MG63 (cell line): ENCODE data around the gene RPL10A. TPM values are rescaled to one million over a fixed set of nuclear protein-coding genes. Genes with fewer than 3 reads are reported as not detected.

Source experiments
- DNase-seq: peaks from one replicate; pipeline ENCODE4 v3.0.0-alpha.2; 2020
- H3K27me3 ChIP-seq: fragments of 250-450 bp; sonication (Bioruptor Pico); 2 replicates; pipeline ENCODE4 v1.5.1; 2020; ENCODE audit warnings: mild to moderate bottlenecking, moderate library complexity
- H3K36me3 ChIP-seq: fragments of 250-450 bp; sonication (Bioruptor Pico); 2 replicates; pipeline ENCODE4 v1.5.1; 2020; ENCODE audit warnings: mild to moderate bottlenecking, moderate library complexity
- H3K4me3 ChIP-seq: fragments of 250-450 bp; sonication (Bioruptor Pico); 2 replicates; pipeline ENCODE4 v1.5.1; 2020; ENCODE audit warnings: mild to moderate bottlenecking, moderate library complexity
- H3K9me3 ChIP-seq: fragments of 250-450 bp; sonication (Bioruptor Pico); 2 replicates; pipeline ENCODE4 v1.5.1; 2020; ENCODE audit warnings: mild to moderate bottlenecking, moderate library complexity
- total RNA-seq: library from RNA; depleted of rRNA; stranded (reverse); fragments of >200 nt; shearing (Covaris generic); gene quantifications from 2 replicates; pipeline ENCODE4 v1.2.3, GENCODE V29; 2014; ENCODE audit warnings: low replicate concordance

The RPL10A gene
- total RNA-seq, 1 experiment from 2014 or later, result 2,782 TPM

DNA sequence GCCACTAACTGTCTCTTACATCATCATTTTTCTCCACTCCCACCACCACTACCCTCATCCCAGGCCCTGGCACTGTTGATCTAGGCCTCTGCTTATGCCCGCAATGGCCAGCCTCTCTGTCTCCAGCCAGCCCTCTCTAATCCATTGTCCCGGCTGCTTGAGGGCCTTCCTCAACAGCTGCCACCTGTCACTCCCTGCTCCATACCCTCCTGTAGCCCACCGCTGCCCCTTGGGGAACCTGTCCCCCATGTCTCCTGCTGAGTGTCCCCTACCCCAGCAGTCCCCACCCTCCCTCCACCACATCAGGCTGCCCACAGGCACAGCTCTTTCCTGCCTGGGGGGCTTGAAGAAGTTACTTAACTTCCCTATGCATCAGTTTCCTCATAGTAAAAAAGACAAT, 15.3 kb downstream of the RPL10A start:
- Histone ChIP-seq H3K4me3 (no peak overlapping the region), H3K36me3 (peaks cover 4% of the 10 kb centered on the region), H3K27me3 (no peaks in the 10 kb centered on the region), H3K9me3 (no peaks in the 10 kb centered on the region)
- DNase-seq, result no peak

DNA sequence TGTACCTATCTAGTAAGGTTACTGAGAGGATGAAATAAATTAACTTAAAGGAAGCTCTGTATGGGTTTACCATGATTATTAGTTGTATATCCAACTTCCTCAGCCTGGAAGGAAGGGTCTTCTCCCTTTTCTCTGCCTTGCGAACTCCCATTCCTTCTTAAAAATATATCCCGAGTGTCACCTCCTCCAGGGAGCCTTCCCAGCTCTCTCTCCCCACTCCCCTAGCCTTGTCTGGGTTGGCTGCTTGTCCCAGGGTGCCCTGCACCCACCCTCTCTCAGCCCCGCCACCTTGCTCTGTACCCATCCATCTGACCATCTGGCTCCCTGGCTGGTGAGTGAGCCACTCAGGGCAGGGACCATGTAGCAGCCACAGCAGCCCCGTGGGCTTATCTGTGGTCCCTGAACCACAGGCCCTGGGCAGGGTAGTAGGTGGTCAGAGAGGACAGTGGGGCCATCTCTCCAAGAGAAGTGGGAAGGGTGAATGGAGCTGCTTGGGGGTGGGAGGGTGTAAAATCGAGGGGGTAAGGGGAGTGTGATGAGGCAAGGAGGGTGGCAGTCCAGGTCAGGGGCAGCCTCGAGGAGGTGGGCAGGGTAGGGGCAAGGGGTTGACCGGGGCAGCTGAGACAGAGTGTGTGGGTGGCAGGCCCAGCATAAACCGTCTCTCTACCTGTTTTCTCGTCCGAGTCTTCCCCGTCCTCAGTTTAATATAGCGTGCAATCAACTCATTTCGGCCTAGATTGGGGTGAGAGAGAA, 15.9 kb downstream of the RPL10A start:
- H3K36me3 ChIP-seq, result peaks cover 4% of the 10 kb centered on the region
- no peaks in the 10 kb centered on the region for H3K27me3 ChIP-seq
- DNase-seq, result no peak
- no peak overlapping the region for H3K4me3 ChIP-seq
- H3K9me3 ChIP-seq, result no peaks in the 10 kb centered on the region

DNA sequence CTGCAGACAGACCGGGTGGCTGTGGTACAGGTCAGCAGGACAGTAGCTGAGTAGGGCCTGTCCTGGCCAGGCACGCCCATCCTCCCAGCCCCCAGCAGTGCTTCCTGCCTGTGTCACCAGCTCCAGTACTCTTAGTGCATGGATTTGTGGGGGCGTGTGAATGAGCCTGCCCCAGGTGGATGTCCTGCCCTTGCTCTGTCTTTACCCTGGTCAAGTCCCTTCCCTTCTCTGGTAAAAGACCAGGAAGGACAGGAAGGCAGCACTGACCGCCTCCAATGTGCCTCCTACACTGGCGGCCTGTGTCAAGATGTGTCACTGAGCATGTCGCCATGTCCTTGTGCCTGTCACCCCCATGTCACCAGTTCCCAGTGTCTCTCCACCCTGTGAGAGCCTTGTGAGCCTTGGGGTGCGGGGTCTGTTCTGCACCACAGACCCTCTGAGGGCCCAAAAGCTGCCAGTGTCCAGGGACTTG, 16.8 kb downstream of the RPL10A start:
- H3K9me3 ChIP-seq, result no peaks in the 10 kb centered on the region
- H3K36me3 ChIP-seq, result peaks cover 4% of the 10 kb centered on the region
- peak; percentile 36 for DNase-seq
- no peak overlapping the region for H3K4me3 ChIP-seq
- H3K27me3 ChIP-seq, result no peaks in the 10 kb centered on the region

DNA sequence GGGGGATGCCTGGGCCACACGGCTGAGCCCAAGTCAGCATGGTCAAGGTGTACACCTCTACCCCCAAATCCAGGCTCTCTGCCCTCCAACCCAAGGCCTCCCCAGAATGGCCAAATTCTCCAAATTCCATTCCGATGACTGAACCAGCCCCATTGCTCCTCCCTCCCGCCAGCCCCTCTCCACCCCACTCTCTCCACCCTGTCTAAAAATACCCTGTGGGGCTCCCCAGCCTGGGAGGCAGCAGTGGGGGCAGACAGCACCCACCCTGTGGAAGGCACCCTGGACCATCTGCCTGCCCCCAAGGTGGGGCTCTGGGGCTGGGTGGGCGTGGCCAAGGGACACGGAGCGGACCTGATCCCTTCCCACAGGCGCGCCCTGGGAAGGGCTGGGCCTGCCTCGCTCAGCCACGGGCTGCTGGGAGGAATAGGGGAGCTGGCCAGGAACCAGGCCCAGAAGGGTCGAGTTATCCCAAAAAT, 17.2 kb downstream of the RPL10A start:
- no peaks in the 10 kb centered on the region for H3K9me3 ChIP-seq
- H3K27me3 ChIP-seq, result no peaks in the 10 kb centered on the region
- peak; percentile 41 for DNase-seq
- H3K36me3 ChIP-seq, result peaks cover 4% of the 10 kb centered on the region
- no peak overlapping the region for H3K4me3 ChIP-seq

DNA sequence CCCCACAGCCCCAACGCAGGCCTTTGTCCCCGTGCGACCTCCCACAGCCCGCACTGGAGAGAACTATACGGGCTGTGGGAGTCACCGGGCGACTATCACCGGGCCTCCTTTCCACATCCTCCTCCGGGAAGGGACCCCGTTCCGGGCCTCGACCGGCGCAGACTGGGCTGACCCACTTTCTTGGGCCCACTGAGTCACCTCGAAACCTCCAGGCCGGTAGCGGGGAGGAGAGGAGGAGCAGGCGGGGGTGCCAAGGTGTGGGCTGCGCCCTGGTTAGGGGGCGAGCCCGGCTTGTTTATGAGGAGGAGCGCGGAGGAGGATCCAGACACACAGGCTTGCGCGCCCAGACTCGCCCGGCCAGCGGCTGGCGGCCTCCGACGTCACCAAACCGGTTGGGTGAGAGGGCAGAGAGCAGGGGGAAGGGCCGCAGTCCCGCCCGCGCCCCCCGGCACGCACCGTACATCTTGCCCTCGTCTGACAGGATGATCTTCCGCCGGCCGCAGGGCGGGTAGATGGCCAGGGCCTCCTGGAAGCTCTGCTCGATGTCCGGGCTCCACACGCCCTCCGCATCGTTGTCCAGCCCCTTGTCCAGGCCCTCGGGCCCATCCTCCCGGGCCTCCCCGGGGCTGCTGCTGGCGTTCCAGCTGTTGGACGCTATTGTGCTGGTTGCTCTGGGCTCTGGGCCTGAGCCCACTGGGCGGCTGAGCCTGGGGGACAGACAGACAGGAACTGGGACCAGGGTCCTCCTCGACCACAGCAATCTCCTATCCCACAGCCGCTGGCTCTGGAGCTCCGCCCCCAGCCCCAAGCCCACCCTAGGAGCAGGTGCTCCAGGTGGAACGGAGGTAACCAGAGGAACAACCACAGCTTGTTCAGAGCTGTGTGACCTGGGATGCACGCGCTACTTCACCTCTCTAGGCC, 18.1 kb downstream of the RPL10A start:
- Histone ChIP-seq H3K9me3 (no peaks in the 10 kb centered on the region), H3K4me3 (no peak overlapping the region), H3K36me3 (peaks cover 4% of the 10 kb centered on the region), H3K27me3 (no peaks in the 10 kb centered on the region)
- DNase-seq, result no peak

DNA sequence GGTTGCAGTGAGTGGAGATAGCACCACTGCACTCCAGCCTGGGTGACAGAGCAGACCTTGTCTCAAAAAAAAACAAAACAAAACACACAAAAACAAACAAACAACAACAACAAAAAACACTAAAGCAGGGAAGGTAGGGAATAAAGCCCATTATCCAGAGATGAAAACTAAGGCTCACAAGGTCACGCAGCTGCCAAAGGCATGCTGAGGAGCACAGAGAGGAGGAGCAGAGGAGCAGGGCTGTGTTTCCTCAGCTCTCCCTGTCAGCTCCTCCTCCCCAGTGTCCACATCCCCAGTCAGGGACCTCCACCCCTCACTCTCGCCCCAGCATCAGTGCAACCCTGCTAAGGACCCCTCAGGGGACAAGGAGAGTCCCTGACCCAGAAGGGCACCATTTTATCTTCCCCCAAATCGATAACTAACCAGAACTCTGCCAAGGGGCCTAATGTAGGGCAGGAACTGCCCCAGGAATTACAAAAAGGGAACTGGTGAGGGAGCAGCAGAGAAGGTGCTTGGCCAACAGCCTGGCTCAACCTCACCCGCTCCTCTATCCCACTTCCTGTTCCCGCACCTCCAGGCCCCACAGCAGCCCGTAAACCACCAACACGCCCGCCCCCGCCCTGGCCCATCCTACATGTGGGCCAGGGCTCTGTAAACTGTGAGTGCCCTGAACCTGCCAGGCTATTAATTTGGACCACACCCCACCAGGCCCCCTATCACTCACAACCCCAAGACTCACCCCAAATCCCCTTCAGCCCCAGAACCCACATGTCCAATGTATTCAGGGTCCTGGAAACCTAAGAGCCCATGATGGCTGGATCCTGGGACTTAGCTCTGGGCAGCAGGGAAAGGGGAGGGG, 19.7 kb downstream of the RPL10A start:
- Histone ChIP-seq H3K36me3 (peaks cover 4% of the 10 kb centered on the region), H3K9me3 (no peaks in the 10 kb centered on the region), H3K27me3 (no peaks in the 10 kb centered on the region), H3K4me3 (no peak overlapping the region)
- peak; percentile 49 for DNase-seq

DNA sequence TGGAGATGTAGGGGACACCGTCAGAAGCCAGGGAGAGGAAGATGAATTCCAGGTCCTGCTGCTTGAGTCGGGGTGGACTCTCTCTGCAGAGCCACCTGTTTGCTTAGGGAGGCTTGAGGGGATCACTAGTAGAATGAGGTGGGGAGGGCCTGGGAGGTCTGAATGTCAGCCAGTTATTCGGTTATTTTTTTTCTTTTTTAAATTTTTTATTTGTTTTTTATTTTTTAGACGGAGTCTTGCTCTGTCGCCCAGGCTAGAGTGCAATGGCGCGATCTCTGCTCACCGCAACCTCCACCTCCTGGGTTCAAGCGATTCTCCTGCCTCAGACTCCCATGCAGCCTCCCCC, 20.3 kb downstream of the RPL10A start:
- Histone ChIP-seq H3K4me3 (no peak overlapping the region), H3K27me3 (no peaks in the 10 kb centered on the region), H3K36me3 (peaks cover 4% of the 10 kb centered on the region), H3K9me3 (no peaks in the 10 kb centered on the region)
- DNase-seq, result no peak

DNA sequence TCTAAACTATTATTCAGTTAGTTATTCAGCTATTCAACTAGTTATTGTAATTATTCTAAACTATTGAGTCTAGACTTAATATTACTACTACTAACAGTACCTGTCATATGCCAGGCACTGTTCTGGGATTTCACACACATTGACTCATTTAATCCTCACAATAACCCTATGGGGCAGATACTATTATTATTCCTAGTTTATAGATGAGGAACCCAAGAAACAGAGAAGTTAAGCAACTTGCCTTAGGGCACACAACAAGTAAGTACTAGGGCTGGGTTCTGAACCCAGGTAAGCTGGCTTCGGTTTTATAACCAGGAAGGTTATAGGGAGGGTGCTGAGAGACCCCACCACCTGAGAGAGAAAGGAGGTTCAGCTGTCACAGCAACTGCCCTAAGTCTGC, 20.9 kb downstream of the RPL10A start:
- H3K27me3 ChIP-seq, result no peaks in the 10 kb centered on the region
- no peaks in the 10 kb centered on the region for H3K9me3 ChIP-seq
- no peak for DNase-seq
- H3K36me3 ChIP-seq, result peaks cover 4% of the 10 kb centered on the region
- no peak overlapping the region for H3K4me3 ChIP-seq

DNA sequence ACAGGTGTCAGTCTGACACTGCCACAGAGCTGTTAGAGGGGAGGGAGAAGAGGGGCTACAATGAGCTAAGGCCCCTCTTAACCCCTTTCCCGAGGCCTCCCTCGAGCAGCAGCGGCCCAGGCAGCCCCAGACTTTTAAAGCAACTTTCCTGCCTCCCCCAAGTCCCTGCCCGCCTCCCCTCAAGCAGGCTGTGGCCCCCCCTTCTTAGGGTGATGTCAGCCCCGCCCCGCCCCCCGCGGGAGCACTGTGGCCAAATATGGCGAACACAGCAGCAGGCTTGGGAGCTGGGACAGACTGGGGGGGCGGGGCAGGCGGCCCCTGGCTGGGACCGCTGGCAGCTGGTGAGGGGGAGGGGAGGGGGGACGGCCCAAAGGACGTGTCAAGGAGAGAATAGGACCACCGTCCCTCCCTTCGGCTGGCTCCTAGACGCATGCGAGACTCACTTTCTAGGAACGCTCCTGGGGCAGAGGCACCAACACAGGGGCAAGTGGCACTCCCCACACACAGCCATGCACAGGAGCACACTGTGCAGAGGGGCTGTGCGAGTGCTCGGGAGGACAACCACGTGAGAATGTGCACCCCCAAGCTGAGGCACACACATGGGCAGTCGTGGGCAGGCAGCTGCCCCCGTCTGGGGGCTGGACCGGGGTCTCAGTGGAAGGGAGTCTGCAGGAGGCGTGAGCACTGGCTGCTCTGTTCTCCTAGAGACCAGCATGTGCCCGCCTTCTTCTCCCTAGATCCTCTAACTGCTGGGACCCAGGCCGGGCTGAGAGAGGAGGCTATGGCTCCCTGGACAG, 22.0 kb downstream of the RPL10A start:
- DNase-seq, result no peak
- no peak overlapping the region for H3K4me3 ChIP-seq
- H3K27me3 ChIP-seq, result no peaks in the 10 kb centered on the region
- peaks cover 4% of the 10 kb centered on the region for H3K36me3 ChIP-seq
- no peaks in the 10 kb centered on the region for H3K9me3 ChIP-seq

DNA sequence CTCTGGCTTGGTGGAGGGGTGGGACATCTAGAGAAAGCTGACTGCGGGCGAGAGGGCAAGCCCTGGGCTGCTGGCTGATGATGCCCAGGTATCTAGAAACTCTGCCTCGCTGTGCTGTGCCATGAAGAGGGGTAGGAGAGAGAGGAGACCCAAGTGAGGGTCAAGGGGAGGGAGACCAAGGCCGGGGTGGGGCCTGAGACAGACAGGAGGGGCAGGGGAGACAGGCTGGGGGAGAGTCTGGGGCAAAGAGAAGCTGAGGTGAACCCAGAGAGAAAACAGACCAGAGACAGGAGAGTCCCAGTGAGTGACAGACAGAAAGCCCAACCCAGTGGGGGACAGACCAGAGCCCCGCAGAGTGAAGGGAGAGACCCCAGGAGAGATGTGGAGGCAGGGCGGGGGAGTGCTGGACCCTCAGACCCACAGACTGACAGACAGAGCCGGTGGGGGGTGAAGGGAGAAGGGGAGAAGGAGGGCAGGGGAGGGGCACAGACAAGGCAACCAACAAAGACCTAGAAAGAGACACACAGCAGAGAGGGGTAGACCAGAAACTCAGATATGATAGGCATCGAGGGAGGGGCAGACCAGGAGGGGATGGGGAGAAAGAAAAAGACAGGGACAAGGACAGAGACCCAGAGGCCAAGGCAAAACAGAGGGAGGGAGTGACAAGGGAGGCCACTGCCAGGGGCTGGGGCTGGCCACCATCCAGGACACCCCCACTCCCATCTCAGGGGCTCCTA, 22.8 kb downstream of the RPL10A start:
- no peaks in the 10 kb centered on the region for H3K9me3 ChIP-seq
- no peak overlapping the region for H3K4me3 ChIP-seq
- H3K27me3 ChIP-seq, result no peaks in the 10 kb centered on the region
- no peak for DNase-seq
- H3K36me3 ChIP-seq, result no peaks in the 10 kb centered on the region; the same call in none of the 2 replicates

DNA sequence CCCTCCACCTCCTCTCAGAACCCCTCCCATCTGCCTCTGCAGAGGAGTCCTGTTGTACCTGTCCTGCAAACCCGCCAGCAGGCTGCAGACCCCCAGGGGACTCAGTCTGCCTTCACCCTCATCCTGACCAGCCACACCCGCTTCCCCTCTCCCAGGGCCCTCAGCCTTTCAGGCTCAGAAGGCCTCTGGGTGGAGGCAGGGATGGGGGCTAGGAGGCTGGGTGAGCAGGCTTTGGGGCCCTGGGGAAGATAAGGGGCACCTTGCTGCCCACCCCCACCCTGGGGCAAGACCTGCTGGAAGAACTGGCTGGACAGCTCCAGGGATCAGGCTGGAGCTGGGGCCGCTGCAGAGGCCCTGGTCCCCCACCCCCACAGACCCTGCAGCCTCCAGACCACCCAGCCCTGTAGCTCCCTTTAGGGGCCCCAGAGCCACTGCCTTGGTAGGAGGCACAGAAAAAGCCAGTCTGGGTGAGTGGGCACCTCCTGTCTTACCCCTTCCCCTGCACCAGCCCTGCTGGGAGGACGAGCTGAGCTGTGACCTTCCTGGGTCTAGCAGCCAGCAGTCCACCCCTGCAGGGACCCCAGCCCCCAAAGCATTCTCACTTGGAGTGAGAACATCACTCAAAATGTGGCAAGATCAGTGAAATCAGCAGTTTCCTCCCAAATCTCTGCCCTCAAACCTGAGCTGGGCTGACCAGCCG, 23.5 kb downstream of the RPL10A start:
- H3K27me3 ChIP-seq, result no peaks in the 10 kb centered on the region
- DNase-seq, result no peak
- no peaks in the 10 kb centered on the region for H3K36me3 ChIP-seq
- no peak overlapping the region for H3K4me3 ChIP-seq
- no peaks in the 10 kb centered on the region for H3K9me3 ChIP-seq

DNA sequence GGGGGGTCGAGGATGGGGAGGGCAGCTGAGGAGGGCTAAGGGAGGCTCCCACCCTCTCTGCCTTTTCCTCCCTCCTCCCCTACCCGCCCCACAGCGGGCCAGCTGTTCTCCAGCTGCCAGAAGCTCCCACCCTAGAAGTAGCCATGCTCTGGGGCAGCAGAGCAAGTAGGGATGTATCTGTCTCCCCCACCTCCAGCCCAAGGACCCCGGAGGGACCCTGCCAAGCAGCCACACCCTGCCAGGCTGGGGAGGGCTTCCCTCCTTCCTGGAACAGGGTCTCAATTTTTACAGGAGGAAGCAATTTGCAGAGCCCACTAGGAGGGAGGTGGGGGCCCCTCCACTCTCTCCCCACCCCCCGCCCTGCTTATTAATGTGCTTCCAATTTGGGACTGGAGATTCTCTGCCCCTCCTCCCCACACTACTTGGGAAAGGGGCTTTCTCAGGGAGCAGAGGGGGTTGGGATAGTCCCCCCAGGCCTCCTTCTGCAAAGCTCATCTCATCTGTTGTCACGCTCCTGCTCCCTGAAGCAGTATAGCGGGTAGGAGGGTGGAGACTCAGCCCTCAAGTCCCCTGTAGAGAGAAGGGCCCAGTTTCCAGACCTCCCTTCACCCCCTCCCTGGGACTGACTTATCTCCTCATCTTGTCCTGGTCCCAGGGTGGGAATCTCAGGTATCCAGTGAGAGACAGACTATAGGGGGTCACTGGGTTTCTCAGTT, 24.2 kb downstream of the RPL10A start:
- Histone ChIP-seq H3K9me3 (no peaks in the 10 kb centered on the region), H3K4me3 (no peak overlapping the region), H3K27me3 (no peaks in the 10 kb centered on the region), H3K36me3 (no peaks in the 10 kb centered on the region)
- DNase-seq, result no peak

DNA sequence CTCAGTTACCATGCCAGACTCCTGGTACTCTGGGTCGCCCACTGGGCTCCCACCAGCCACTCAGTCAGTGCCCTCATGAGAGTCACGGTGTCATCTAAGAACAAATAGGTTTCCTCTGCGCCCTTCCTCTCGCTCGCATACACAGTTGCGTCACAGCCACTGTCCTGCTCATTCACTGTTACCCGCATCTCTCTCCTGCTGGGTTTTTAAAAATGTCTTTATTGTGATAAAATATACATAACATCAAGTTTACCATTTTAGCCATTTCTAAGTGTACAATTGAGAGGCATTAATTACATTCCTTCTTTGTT, 24.7 kb downstream of the RPL10A start:
- Histone ChIP-seq H3K36me3 (no peaks in the 10 kb centered on the region), H3K27me3 (no peaks in the 10 kb centered on the region), H3K9me3 (no peaks in the 10 kb centered on the region), H3K4me3 (no peak overlapping the region)
- DNase-seq, result no peak

DNA sequence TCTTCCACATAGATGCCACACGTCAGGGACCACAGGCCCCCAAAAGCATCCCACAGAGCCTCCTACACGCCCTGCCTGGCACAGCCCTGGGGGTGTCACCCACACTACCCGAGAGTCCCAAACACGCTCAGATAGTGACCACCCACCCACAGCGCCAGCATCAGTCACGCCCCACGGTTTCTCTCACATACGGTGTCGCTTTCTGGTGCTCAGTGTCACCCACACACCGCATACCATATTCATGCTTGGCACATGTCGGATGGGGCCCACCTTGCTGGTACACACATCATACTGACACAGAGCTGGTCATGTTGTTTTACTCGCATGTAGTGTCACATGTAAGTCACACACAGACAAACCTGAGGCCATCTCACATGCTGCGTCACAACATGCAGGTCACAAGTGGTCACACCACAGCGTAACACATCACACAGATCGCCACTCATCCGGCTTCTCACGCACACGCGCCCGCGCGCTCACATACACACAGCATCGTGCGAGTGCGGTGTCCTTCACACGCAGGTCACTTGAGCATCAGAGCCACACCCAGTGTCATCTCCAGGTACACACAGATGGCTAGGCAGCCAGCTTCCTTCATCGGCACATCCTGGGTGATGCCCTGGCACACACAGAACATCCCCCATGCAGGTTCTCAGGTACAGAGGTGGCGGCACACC, 25.2 kb downstream of the RPL10A start:
- H3K9me3 ChIP-seq, result no peaks in the 10 kb centered on the region
- no peaks in the 10 kb centered on the region for H3K27me3 ChIP-seq
- no peak for DNase-seq
- no peaks in the 10 kb centered on the region for H3K36me3 ChIP-seq
- H3K4me3 ChIP-seq, result no peak overlapping the region
